ENCODE data around the gene DGKB. TPM values are rescaled to one million over a fixed set of nuclear protein-coding genes. Genes with fewer than 3 reads are reported as not detected.

The DGKB gene
- total and polyA plus RNA-seq, 2 of the 8 experiments (the other 6 are each of a cell fraction or from before 2014, with no cell fraction given): 1.9 to 2.6 TPM

DNA sequence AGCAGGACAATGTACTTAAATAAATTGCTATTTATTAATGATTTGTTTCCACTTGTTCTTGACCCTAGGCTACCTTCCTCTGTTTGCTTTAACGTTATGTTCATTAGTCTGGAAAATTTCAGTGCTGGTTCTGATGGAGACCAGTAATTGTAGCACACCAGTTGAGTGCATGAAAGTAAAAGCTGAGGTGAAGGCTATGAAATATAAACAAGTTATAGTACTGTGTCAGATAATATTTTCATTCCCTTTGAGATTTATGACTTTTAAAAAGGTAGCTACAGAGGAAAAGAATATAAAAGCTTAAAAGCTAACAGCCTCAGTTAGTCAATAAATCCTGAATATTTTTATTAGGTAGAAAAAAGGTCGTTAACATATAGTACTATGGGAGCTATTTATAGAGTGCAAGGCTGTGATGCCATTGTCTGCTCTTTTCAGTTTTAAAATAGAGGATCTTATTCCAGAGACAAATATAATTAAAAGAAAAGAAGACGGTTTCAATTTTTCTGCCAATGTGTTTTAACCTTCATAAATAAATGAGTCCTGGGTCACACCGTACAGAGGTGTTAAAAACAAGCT lies 561.3 kb downstream of the DGKB start (continued):
- TF ChIP-seq, protein P1, sequence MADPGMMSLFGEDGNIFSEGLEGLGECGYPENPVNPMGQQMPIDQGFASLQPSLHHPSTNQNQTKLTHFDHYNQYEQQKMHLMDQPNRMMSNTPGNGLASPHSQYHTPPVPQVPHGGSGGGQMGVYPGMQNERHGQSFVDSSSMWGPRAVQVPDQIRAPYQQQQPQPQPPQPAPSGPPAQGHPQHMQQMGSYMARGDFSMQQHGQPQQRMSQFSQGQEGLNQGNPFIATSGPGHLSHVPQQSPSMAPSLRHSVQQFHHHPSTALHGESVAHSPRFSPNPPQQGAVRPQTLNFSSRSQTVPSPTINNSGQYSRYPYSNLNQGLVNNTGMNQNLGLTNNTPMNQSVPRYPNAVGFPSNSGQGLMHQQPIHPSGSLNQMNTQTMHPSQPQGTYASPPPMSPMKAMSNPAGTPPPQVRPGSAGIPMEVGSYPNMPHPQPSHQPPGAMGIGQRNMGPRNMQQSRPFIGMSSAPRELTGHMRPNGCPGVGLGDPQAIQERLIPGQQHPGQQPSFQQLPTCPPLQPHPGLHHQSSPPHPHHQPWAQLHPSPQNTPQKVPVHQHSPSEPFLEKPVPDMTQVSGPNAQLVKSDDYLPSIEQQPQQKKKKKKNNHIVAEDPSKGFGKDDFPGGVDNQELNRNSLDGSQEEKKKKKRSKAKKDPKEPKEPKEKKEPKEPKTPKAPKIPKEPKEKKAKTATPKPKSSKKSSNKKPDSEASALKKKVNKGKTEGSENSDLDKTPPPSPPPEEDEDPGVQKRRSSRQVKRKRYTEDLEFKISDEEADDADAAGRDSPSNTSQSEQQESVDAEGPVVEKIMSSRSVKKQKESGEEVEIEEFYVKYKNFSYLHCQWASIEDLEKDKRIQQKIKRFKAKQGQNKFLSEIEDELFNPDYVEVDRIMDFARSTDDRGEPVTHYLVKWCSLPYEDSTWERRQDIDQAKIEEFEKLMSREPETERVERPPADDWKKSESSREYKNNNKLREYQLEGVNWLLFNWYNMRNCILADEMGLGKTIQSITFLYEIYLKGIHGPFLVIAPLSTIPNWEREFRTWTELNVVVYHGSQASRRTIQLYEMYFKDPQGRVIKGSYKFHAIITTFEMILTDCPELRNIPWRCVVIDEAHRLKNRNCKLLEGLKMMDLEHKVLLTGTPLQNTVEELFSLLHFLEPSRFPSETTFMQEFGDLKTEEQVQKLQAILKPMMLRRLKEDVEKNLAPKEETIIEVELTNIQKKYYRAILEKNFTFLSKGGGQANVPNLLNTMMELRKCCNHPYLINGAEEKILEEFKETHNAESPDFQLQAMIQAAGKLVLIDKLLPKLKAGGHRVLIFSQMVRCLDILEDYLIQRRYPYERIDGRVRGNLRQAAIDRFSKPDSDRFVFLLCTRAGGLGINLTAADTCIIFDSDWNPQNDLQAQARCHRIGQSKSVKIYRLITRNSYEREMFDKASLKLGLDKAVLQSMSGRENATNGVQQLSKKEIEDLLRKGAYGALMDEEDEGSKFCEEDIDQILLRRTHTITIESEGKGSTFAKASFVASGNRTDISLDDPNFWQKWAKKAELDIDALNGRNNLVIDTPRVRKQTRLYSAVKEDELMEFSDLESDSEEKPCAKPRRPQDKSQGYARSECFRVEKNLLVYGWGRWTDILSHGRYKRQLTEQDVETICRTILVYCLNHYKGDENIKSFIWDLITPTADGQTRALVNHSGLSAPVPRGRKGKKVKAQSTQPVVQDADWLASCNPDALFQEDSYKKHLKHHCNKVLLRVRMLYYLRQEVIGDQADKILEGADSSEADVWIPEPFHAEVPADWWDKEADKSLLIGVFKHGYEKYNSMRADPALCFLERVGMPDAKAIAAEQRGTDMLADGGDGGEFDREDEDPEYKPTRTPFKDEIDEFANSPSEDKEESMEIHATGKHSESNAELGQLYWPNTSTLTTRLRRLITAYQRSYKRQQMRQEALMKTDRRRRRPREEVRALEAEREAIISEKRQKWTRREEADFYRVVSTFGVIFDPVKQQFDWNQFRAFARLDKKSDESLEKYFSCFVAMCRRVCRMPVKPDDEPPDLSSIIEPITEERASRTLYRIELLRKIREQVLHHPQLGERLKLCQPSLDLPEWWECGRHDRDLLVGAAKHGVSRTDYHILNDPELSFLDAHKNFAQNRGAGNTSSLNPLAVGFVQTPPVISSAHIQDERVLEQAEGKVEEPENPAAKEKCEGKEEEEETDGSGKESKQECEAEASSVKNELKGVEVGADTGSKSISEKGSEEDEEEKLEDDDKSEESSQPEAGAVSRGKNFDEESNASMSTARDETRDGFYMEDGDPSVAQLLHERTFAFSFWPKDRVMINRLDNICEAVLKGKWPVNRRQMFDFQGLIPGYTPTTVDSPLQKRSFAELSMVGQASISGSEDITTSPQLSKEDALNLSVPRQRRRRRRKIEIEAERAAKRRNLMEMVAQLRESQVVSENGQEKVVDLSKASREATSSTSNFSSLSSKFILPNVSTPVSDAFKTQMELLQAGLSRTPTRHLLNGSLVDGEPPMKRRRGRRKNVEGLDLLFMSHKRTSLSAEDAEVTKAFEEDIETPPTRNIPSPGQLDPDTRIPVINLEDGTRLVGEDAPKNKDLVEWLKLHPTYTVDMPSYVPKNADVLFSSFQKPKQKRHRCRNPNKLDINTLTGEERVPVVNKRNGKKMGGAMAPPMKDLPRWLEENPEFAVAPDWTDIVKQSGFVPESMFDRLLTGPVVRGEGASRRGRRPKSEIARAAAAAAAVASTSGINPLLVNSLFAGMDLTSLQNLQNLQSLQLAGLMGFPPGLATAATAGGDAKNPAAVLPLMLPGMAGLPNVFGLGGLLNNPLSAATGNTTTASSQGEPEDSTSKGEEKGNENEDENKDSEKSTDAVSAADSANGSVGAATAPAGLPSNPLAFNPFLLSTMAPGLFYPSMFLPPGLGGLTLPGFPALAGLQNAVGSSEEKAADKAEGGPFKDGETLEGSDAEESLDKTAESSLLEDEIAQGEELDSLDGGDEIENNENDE (IDR thresholded peaks at IDR 0.05; ENCODE audit: insufficient replicate concordance, low read length): no peak
- TF ChIP-seq BCL11A (IDR thresholded peaks at IDR 0.05; ENCODE audit: low read depth in 2 of 2, low read length in 2 of 2) (no peak), EP300 (IDR thresholded peaks at IDR 0.05; ENCODE audit: borderline replicate concordance in 1 of 2, low read depth in 2 of 2, low read length in 2 of 2) (no peak), CTCF (IDR thresholded peaks at IDR 0.05; ENCODE audit: control extremely low read depth in 1 of 3, insufficient read depth in 1 of 3, low read depth in 1 of 3, low read length in 3 of 3) (no peak), ASH2L (IDR thresholded peaks at IDR 0.05; ENCODE audit: low read length) (no peak)
- TF ChIP-seq, protein P2, sequence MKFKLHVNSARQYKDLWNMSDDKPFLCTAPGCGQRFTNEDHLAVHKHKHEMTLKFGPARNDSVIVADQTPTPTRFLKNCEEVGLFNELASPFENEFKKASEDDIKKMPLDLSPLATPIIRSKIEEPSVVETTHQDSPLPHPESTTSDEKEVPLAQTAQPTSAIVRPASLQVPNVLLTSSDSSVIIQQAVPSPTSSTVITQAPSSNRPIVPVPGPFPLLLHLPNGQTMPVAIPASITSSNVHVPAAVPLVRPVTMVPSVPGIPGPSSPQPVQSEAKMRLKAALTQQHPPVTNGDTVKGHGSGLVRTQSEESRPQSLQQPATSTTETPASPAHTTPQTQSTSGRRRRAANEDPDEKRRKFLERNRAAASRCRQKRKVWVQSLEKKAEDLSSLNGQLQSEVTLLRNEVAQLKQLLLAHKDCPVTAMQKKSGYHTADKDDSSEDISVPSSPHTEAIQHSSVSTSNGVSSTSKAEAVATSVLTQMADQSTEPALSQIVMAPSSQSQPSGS (IDR thresholded peaks at IDR 0.05; ENCODE audit: low read length): no peak

Data from H1 (cell line).